Inflammatory macrophage treated with lipopolysaccharide for 1 hour (primary cell): ENCODE results near the gene GSPT1.

Experiments
- DNase-seq, 2 donors: peaks; one replicate each; pipeline ENCODE4 v3.0.0-alpha.2; 2020 to 2022

Gene GSPT1

DNA sequence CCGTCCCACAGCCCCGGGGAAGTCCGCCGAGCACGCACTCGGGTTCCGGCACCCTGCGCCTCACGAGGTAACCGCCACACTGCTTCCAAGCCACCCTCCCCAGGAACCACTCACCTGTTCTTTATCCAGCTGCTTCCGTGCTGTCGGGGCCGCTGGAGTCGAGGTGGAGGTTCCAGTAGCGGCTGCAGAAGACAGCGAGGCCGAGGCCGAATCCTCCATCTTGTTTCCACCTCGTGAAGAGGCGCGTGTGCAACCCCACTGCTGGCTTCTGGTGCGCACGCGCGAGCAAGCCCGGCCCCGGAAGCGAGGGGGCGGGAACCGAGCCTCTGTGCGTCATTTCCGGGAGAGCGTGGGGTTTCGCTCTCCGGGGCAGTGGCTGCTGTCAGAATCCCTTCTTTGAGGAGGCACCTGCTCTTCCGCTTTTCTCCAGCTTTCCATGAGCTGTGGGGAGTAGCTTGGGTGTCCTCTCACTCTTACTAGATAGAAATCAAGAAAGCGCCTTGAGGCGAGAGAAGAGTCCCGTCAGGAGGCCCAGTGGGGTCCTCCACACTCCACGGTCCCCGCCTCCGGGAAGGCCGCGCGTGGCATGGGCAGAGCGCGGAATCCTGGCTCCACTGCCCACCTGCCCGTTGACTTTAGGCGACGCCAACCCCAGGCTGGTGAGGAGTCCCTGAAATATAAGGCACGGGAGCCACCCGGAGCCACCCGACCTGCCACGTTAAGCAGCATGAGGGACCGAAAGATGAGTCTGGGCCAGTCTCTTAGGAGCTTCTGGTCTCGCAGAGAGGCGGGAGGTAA is 64.3 kb downstream of the GSPT1 start, which contains the start of gene RSL1D1:
RSL1D1 (minus strand) TSS at position 249 of the 798 bp plus-strand sequence; CDS start at position 219, 30 bp downstream.
- peak; percentile 95 to 98 for DNase-seq

DNA sequence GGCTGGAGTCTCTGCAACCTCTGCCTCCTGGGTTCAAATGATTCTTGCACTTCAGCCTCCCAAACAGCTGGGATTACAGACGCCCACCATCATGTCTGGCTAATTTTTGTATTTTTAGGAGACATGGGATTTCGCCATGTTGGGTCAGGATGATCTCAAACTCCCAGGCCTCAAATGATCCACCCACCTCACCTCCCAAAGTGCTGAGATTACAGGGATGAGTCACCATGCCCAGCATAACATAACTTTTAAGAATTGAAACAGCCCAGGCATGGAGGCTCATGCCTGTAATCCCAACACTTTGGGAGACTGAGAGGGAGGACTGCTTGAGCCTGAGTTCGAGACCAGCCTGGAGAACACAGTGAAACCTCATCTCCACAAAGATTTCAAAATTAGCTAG is 66.9 kb downstream of the GSPT1 start:
- peak; percentile 52 to 64 for DNase-seq

DNA sequence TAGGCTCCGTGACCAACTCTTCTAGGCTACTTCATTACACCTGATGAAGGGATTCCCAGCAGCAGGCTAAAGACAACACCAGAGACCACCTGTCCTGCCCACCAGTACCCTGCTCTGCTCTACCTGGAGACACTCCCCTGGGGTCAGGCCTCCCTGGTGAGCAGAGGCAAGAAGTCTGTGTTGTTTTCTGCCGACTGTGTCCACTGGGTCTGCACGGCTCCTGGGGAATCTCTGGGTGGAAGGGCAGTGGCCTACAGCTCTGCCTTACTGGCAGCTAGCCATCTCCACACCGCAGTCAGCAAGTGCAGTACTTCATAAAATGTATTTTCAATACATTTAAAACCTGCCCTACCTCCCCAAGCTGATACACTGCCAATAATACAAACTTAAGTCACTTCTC is 71.3 kb downstream of the GSPT1 start:
- no peak for DNase-seq

GRCh38 chr16:11843861-11844260 is 71.9 kb downstream of the GSPT1 start:
- no peak for DNase-seq

DNA sequence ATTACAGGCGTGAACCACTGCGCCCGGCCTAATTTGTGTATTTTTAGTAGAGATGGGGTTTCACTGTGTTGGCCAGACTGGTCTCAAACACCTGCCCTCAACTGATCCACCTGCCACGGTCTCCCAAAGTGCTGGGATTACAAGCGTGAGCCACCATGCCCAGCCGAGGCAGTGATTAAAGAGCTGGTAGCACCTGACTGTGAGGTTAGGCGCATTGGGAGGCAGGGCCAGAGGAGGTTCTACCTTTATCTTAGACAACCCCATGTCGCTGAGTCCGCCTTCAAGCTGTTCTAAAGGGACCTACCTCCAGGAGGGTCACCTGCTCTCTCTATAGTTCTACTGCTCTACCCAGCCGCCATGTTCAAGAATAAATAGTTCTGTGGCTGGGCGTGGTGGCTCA is 72.5 kb downstream of the GSPT1 start:
- no peak for DNase-seq

DNA sequence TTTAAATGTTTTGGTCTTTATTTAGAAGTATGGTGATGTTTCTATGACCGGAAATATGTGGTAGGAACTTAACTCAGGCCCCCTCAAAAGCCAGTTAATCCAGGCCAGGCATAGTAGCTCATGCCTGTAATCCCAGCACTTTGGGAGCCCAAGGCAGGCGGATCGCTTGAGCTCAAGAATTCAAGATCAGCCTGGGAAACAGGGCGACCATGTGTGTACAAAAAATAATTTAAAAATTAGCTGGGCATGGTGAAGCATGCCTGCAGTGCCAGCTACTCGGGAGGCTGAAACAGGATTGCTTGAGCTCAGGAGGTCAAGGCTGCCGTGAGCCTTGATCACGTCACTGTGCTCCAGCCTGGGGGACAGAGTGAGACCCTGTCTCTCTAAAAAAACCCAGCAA is 74.7 kb downstream of the GSPT1 start:
- DNase-seq: no peak

- DNase-seq: no peak
These were observed 79.0 kb downstream of the GSPT1 start for GRCh38 chr16:11836650-11837244.

DNA sequence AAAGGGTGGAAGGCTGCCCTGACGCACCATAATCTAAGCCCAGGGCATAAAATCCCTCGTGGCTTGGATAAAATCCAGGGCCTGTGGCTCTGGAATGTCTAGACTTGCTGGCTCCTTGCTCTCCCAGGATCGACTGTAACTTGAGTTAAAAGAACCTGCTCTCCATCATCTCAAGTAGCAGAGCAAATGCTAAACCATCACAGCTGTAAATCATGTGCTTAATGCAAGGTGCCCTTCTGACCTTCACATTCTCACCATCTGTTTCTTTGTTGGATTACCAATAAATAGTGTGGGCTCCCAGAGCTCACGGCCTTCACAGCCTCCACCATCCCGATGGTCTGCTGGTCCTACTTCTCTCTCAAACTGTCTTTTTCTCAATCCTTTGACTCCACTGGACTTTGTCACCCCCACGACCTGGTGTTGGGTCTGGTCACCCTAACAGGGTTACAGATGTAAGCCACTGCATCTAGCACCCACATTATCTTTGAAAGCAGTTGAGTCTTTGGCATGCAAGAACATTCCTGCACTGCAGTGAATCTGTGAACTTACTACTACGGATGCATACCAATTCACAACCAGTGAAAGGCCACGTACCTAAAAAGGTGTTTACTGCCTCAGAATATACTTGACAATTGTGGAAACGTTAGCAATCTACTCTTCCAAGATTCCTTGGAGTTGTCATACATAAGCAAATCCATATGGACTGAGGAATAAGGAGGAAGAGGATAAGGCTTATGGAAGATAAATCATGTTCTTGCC is 79.7 kb downstream of the GSPT1 start:
- DNase-seq: no peak

DNA sequence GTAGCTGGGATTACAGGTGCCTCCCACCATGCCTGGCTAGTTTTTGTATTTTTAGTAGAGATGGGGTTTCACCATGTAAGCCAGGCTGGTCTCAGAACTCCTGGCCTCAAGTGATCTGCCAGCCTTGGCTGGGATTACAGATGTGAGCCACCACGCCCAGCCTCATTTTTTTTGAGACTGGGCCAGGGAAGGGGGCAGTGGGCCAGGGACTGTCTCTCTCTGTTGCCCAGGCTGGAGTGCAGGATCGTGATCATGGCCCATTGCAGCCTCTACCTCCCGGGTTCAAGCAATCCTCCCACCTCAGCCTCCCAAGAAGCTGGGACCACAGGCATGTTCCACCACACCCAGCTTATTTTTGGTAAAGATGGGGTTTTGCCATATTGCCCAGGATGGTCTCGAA is 80.4 kb downstream of the GSPT1 start:
- DNase-seq: no peak

- DNase-seq: peak; percentile 75 to 84
These were observed 81.6 kb downstream of the GSPT1 start for GRCh38 chr16:11833951-11834695.

DNA sequence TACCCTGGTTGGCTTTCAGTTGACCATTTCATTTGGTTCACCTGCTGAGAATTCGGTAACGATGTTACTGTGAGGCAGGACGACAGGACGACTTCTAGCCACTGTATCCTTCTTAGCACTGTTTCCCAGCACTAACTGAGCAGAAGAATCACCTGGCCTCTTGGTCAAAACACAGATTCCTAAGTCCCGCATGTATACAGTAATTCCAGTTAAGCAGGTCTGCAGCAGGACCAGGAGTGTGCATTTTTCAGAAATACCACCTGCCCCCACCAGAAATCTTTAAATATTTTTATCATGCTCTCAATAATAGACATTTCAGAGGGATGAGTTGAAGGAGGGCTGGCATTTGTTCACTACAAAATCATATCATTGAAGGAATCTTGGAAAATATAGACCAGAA is 87.1 kb downstream of the GSPT1 start:
- DNase-seq: no peak

GRCh38 chr16:11825520-11826165 is 90.1 kb downstream of the GSPT1 start:
- DNase-seq: peak in 1 of 2 donors; percentile 25

DNA sequence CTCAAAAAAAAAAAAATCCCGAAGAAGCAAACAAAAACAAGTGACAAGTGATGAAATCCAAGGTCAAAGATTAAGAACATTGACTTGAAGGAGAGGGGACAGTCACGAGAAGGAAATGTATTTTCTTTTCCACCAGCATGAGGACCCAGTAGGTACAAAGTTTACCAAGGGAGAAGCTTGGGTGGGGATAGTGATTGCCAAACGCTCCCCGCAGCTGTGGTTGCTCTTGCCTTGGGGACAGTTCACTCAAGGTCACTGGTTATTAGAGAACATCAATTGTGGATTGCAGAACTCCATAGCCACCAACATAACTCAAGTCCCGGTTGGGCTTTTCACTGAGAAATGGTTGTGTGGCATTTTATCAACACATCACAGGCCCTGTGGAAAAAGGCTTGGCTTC is 91.4 kb downstream of the GSPT1 start:
- peak; percentile 82 to 94 for DNase-seq

DNA sequence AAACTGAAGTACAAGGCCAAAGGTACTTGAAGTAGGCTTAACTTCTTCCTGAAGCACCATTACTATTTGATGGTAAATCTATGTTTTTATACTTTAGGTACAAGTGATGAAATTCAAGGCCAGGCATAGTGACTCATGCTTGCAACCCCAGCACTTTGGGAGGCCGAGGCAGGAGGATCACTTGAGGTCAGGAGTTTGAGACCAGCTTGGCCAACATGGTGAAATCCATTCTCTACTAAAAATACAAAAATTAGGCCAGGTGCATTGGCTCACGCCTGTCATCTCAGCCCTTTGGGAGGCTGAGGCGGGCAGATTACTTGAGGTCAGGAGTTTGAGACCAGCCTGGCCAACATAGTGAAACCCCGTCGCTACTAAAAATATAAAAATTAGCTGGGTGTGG is 92.1 kb downstream of the GSPT1 start:
- DNase-seq: peak in 1 of 2 donors; percentile 17

DNA sequence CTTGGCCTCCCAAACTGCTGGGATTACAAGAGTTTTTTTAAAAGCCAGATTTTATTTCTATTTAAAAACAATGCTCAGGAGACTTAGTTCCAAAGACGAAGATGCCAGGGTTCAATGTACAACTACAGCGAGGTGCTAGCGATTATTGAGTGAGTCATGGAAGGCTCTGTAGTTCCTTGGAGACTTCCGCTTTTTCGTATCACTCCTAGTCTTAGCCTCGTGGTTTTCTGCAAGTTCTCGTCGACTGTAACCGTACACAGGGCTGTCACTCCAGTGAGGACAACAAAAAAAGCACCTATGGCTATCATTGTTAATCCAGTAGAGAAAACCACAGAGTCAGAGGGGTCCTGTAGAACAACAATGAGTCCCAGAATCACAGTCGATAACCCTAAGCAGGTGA is 96.0 kb downstream of the GSPT1 start:
- DNase-seq: peak; percentile 78 to 85

DNA sequence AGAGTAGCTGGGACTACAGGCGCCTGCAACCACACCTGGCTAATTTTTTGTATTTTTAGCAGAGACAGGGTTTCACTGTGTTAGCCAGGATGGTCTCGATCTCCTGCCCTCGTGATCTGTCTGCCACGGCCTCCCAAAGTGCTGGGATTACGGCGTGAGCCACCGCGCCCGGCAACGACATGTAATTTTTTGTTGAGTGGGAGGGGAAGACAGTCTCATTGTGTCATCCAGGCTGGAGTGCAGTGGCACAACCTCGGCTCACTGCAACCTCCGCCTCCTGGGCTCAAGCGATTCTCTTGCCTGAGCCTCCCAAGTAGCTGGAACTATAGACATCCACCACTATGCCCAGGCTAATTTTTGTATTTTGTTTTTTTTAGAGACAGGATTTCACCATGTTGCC is 96.8 kb downstream of the GSPT1 start:
- peak; percentile 40 to 53 for DNase-seq
